Adrenal gland (tissue), 5 donors: ENCODE data around the gene SEMA3E.

ENCODE experiments used
- POLR2A ChIP-seq, 2 donors: fragments of 450-650 bp; IDR thresholded peaks; one replicate each; pipeline ENCODE4 v1.6.1; 2017; ENCODE audit warnings: antibody characterized with exemption in 2 of 2, mild to moderate bottlenecking in 2 of 2, moderate library complexity in 1 of 2
- TF ChIP-seq, protein P1 (sequence below), 6 experiments: fragments of 450-650 bp in 4 of 6; fragments of 200-600 bp in 2 of 6; sonication (generic) in 1 of 6; IDR thresholded peaks; 1 replicate in 5 of 6; 2 replicates in 1 of 6; pipeline versions ENCODE4 v1.5.1 to v1.8.0; 2016 to 2021; ENCODE audit warnings: antibody characterized with exemption in 6 of 6, mild to moderate bottlenecking in 2 of 6, moderate library complexity in 1 of 6
- donor health status: DM: no; HTN: no; CAD: no.

DNA sequence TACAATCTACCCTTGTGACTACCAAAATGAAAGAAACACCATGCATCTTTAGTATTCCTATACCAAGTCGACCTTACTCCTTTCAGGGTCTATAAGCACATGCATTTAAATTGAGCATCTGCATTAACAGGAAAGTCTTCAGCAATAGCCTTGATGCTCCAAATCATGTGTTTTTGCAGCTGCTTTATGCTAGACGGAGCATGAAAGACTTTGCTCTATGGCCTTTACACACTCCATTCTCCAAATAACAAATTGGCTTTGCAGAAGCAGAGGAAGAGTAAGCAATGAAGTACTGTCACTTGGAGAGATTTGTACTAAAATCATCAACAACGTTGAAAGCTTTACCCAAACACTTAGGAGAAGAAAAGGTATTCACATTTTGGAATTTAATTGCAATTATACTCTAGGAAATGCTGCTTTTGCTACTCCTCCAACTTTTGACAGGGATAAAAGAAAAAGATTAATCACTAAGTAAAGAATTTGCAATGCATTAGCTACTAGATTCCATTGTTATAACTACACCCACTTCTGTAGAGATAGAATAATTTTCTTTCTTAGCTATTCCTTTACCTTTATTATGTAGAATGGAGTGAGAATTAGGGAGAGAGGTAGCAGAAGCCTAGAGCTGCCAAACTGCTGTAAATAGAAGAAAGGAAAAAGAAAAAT, 131.8 kb downstream of the SEMA3E start:
- TF ChIP-seq, protein P1, sequence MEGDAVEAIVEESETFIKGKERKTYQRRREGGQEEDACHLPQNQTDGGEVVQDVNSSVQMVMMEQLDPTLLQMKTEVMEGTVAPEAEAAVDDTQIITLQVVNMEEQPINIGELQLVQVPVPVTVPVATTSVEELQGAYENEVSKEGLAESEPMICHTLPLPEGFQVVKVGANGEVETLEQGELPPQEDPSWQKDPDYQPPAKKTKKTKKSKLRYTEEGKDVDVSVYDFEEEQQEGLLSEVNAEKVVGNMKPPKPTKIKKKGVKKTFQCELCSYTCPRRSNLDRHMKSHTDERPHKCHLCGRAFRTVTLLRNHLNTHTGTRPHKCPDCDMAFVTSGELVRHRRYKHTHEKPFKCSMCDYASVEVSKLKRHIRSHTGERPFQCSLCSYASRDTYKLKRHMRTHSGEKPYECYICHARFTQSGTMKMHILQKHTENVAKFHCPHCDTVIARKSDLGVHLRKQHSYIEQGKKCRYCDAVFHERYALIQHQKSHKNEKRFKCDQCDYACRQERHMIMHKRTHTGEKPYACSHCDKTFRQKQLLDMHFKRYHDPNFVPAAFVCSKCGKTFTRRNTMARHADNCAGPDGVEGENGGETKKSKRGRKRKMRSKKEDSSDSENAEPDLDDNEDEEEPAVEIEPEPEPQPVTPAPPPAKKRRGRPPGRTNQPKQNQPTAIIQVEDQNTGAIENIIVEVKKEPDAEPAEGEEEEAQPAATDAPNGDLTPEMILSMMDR (IDR thresholded peaks at IDR 0.05), result no peak
- no peak for TF ChIP-seq POLR2A (IDR thresholded peaks at IDR 0.05)
